Measurements from ENCODE around the gene CYP4A11.
"Not testable (repeated sequence)": the region's sequence is repeated elsewhere in the genome, so short reads cannot be mapped to it uniquely, and the experiment has no call there.

CYP4A11 gene, protein sequence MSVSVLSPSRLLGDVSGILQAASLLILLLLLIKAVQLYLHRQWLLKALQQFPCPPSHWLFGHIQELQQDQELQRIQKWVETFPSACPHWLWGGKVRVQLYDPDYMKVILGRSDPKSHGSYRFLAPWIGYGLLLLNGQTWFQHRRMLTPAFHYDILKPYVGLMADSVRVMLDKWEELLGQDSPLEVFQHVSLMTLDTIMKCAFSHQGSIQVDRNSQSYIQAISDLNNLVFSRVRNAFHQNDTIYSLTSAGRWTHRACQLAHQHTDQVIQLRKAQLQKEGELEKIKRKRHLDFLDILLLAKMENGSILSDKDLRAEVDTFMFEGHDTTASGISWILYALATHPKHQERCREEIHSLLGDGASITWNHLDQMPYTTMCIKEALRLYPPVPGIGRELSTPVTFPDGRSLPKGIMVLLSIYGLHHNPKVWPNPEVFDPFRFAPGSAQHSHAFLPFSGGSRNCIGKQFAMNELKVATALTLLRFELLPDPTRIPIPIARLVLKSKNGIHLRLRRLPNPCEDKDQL

GRCh38 chr1:46941135-46941694 is at the start of gene CYP4A11:
Gene CYP4A11, minus strand, starts transcription at chr1:46941476. Its CDS starts 43 bp downstream, at chr1:46941433.
- Mint-ChIP-seq H3K27ac (no peak within 1 kb of the TSS), H3K4me1 (no peaks in the 10 kb centered on the region), H3K4me3 (no peak within 1 kb of the TSS), H3K9me3 (no peaks in the 10 kb centered on the region), H3K27me3 (peaks cover 0 to 4% of the 10 kb centered on the region in 2 donors), H3K36me3 (no peaks in the 10 kb centered on the region)
- ATAC-seq (replicated peaks) = no peak
- no peak for DNase-seq

DNA sequence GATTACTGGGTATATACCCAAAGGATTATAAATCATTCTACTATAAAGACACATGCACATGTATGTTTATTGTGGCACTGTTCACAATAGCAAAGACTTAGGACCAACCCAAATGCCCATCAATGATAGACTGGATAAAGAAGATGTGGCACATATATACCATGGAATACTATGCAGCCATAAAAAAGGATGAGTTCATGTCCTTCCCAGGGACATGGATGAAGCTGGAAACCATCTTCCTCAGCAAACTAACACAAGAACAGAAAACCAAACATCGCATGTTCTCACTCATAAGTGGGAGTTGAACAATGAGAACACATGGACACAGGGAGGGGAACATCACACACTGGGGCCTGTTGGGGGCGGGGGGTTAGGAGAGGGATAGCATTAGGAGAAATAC is 49.3 kb upstream of the CYP4A11 start:
- not testable (repeated sequence) for H3K9me3 Mint-ChIP-seq

GRCh38 chr1:46983830-46984586 is 42.7 kb upstream of the CYP4A11 start:
- H3K27me3 Mint-ChIP-seq = peaks cover 5 to 20% of the 10 kb centered on the region in 2 donors

More for the DNA sequence above, 49.3 kb upstream of the CYP4A11 start:
- not testable (repeated sequence) for H3K27ac Mint-ChIP-seq; H3K4me1 Mint-ChIP-seq; H3K27me3 Mint-ChIP-seq; H3K36me3 Mint-ChIP-seq; ATAC-seq (replicated peaks); H3K4me3 Mint-ChIP-seq; DNase-seq

DNA sequence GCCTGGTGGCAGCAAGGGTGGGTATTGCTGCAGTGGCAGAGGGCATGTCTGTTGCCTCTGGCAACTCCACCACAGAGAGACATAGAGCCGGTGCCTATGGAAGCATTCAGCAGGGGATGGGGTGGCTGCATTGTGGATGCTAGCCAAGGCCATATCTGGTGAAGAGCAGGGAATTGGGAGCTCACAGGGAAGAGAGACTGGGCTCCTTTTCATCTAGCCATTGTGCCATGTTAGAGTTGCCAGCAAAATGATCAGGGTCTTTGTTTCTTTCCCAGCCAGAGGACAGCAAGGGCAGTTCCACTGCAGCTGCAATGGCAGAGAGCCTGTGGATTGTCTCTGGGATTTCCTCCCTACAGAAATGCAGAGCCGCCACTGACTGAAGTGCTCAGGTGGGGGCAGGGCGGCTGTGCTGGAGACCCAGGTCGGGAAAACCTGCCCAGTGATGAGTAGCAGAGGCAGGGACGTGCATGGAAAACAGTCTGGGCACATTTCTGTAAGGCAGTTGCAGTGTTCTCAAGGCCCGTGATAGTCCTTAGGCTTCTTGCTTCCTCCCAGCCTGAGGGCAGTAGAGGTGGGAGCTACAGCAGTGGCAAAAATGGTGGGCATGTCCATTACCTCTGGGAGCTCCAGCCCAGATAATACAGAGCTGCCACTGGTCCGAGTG is 42.0 kb upstream of the CYP4A11 start:
- H3K4me3 Mint-ChIP-seq = no peak overlapping the region
- H3K4me1 Mint-ChIP-seq = no peaks in the 10 kb centered on the region
- H3K27ac Mint-ChIP-seq = no peak overlapping the region
- H3K27me3 Mint-ChIP-seq = peaks cover 5 to 25% of the 10 kb centered on the region in 2 donors
- ATAC-seq (replicated peaks) (no peak), DNase-seq (no peak)
- H3K36me3 Mint-ChIP-seq = no peaks in the 10 kb centered on the region
- H3K9me3 Mint-ChIP-seq = peaks cover 0 to 9% of the 10 kb centered on the region in 2 donors

More at GRCh38 chr1:46983830-46984586, 42.7 kb upstream of the CYP4A11 start:
- ATAC-seq (replicated peaks) = no peak
- no peaks in the 10 kb centered on the region for H3K36me3 Mint-ChIP-seq
- H3K9me3 Mint-ChIP-seq = peaks cover 0 to 6% of the 10 kb centered on the region in 2 donors
- no peak overlapping the region for H3K27ac Mint-ChIP-seq
- no peak overlapping the region for H3K4me3 Mint-ChIP-seq
- no peaks in the 10 kb centered on the region for H3K4me1 Mint-ChIP-seq
- no peak for DNase-seq

DNA sequence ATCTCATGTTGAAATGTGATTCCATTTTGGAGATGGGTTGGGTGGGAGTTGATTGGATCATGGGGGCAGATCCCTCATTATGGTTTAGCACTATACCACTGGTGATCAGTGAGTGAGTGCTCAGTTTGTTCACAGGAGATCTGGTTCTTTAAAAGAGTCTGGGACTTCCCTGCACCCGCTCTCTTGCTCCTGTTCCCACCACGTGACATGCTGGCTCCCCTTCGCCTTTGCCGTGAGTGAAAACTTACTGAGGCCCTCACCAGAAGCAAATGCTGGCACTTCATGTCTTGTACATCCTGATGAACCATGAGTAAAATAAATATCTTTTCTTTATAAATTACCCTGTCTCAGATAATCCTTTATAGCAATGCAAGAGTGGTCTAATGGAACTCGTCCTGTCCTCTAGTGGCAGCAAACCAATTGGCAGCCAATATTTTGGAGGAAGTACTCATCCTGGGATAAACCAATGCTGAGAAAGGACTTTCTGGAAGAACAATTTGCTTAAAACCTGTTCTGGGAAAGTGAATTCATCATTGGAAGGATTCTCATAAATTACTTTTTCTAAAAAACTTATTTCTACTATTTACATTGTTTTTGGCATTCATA is 27.8 kb upstream of the CYP4A11 start:
- no peaks in the 10 kb centered on the region for H3K36me3 Mint-ChIP-seq
- no peak for DNase-seq
- peaks cover 5 to 8% of the 10 kb centered on the region in 2 donors for H3K9me3 Mint-ChIP-seq
- no peak overlapping the region for H3K4me3 Mint-ChIP-seq
- ATAC-seq (replicated peaks) = no peak
- H3K4me1 Mint-ChIP-seq = no peaks in the 10 kb centered on the region
- no peak overlapping the region for H3K27ac Mint-ChIP-seq
- H3K27me3 Mint-ChIP-seq = peaks cover 21 to 31% of the 10 kb centered on the region in 2 donors

- not testable (repeated sequence) for H3K4me3 Mint-ChIP-seq; H3K27me3 Mint-ChIP-seq; H3K4me1 Mint-ChIP-seq; ATAC-seq (replicated peaks); DNase-seq; H3K27ac Mint-ChIP-seq; H3K9me3 Mint-ChIP-seq; H3K36me3 Mint-ChIP-seq
Observed at GRCh38 chr1:46962272-46962671, 21.0 kb upstream of the CYP4A11 start.

- Mint-ChIP-seq H3K4me1 (no peaks in the 10 kb centered on the region), H3K9me3 (peaks cover 3% of the 10 kb centered on the region in 2 donors), H3K27ac (no peak overlapping the region), H3K36me3 (no peaks in the 10 kb centered on the region), H3K4me3 (no peak overlapping the region), H3K27me3 (peaks cover 2 to 7% of the 10 kb centered on the region in 2 donors)
- DNase-seq (no peak), ATAC-seq (replicated peaks) (no peak)
Observed at GRCh38 chr1:46961066-46961758, 19.9 kb upstream of the CYP4A11 start.

DNA sequence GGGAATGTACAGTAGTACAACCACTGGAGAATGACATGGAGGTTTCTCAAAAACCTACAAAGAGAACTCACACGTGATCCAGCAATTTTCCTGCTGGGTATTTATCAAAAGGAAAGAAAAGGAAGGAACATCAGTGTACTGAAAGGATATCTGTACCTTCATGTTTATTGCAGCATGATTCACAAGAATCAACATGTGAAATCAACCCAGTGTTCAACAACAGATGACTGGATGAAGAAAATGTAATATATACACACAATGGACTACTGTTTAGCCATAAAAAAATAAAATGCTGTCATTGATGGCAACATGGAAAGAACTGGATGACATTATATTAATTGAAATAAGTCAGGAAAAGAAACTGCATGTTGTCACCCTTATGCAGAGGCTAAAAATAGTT is 19.0 kb upstream of the CYP4A11 start:
- Mint-ChIP-seq H3K4me3 (no peak overlapping the region), H3K36me3 (no peaks in the 10 kb centered on the region)

DNA sequence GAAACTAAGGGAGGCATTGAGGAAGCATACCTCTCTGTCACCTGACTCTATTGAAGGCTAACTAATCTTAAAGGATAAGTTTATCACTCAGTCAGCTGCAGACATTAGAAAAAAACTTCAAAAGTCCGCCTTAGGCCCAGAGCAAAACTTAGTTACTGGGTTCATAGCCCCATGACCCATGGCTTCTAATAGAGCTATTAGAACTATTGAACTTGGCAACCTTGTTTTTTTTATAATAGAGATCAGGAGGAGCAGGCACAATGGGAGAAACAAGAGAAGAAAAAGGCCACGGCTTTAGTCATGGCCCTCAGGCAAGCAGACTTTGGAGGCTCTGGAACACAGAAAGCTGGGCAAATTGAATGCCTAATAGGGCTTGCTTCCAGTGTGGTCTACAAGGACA is 13.8 kb upstream of the CYP4A11 start:
- H3K4me3 Mint-ChIP-seq; H3K9me3 Mint-ChIP-seq; ATAC-seq (replicated peaks); H3K36me3 Mint-ChIP-seq; DNase-seq; H3K4me1 Mint-ChIP-seq; H3K27ac Mint-ChIP-seq: not testable (repeated sequence)
- peaks cover 7 to 12% of the 10 kb centered on the region in 2 donors for H3K27me3 Mint-ChIP-seq

More for the DNA sequence above, 19.0 kb upstream of the CYP4A11 start:
- no peak for DNase-seq
- no peaks in the 10 kb centered on the region for H3K4me1 Mint-ChIP-seq
- H3K27me3 Mint-ChIP-seq = peaks cover 0 to 7% of the 10 kb centered on the region in 2 donors
- no peak for ATAC-seq (replicated peaks)
- H3K27ac Mint-ChIP-seq = no peak overlapping the region
- peaks cover 3% of the 10 kb centered on the region in 2 donors for H3K9me3 Mint-ChIP-seq

DNA sequence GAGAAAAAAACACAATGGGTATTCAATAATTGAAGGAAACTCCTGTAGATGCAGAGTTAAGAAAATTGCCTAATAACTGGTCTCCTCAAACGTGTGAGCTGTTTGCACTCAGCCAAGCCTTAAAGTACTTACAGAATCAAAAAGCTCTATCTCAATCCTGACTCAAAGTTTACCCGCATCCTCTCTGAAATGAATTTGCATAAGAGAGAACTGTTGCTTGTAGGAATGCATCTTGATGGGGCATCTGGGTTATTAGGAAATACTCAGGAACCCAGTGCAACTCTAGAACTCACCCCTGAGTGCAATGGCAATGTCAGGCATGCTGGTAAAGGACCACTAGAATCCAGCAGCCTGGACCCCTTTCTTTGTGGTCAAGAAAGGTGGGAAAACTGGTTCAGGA is 12.6 kb upstream of the CYP4A11 start:
- H3K27ac Mint-ChIP-seq; DNase-seq; H3K9me3 Mint-ChIP-seq; H3K4me1 Mint-ChIP-seq; H3K4me3 Mint-ChIP-seq; ATAC-seq (replicated peaks); H3K36me3 Mint-ChIP-seq: not testable (repeated sequence)
- H3K27me3 Mint-ChIP-seq = peaks cover 7 to 12% of the 10 kb centered on the region in 2 donors

GRCh38 chr1:46949417-46949666 is 8.1 kb upstream of the CYP4A11 start:
- H3K9me3 Mint-ChIP-seq; H3K27ac Mint-ChIP-seq; H3K4me3 Mint-ChIP-seq; ATAC-seq (replicated peaks); H3K27me3 Mint-ChIP-seq; H3K4me1 Mint-ChIP-seq; DNase-seq; H3K36me3 Mint-ChIP-seq: not testable (repeated sequence)

- no peak overlapping the region for H3K27ac Mint-ChIP-seq
- peaks cover 5 to 7% of the 10 kb centered on the region in 2 donors for H3K27me3 Mint-ChIP-seq
- H3K4me3 Mint-ChIP-seq = no peak overlapping the region
Observed at GRCh38 chr1:46948629-46949416, 7.5 kb upstream of the CYP4A11 start.

GRCh38 chr1:46947706-46948105 is 6.4 kb upstream of the CYP4A11 start:
- H3K27me3 Mint-ChIP-seq; H3K27ac Mint-ChIP-seq; H3K36me3 Mint-ChIP-seq; ATAC-seq (replicated peaks); H3K4me3 Mint-ChIP-seq; H3K4me1 Mint-ChIP-seq; H3K9me3 Mint-ChIP-seq; DNase-seq: not testable (repeated sequence)

More at GRCh38 chr1:46948629-46949416, 7.5 kb upstream of the CYP4A11 start:
- H3K36me3 Mint-ChIP-seq = no peaks in the 10 kb centered on the region
- DNase-seq (no peak), ATAC-seq (replicated peaks) (no peak)
- no peaks in the 10 kb centered on the region for H3K4me1 Mint-ChIP-seq
- no peaks in the 10 kb centered on the region for H3K9me3 Mint-ChIP-seq

Data from stimulated activated naive B cell treated with anti-CD40 and anti-IgM and Interleukin-4, amounts not matched to agents 10 μg/mL and 1 μg/mL and 100 μg/mL, for 72 hours (primary cell).